VCaP (cell line): ENCODE results near the gene ZMYM5.

Experiments used
- H3K27ac ChIP-seq: fragments of 450-650 bp; 2 replicates; pipeline ENCODE4 v1.5.1; 2017
- CTCF ChIP-seq: fragments of 450-650 bp; conservative IDR thresholded peaks from 2 replicates; pipeline ENCODE4 v1.5.1; 2017; ENCODE audit warnings: mild to moderate bottlenecking, moderate library complexity

ZMYM5 gene

DNA sequence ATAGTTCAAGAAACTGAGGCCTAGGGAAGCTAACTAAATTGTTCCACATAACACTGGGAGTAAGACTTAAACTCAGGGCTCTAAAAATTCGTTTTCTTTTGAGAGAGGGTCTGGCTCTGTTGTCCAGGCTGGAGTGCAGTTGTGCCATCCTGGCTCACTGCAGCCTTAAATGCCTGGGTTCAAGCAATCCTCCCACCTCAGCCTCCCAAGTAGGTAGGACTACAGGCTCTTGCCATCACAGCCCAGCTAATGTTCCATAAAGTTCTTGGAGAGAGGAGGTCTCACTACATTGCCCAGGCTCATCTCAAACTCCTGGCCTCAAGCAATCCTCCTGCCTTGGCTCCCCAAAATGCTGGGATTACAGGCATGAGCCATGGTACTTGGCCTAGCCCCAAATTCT, 10.7 kb downstream of the ZMYM5 start:
- H3K27ac ChIP-seq = no peak overlapping the region
- TF ChIP-seq CTCF = no peak

DNA sequence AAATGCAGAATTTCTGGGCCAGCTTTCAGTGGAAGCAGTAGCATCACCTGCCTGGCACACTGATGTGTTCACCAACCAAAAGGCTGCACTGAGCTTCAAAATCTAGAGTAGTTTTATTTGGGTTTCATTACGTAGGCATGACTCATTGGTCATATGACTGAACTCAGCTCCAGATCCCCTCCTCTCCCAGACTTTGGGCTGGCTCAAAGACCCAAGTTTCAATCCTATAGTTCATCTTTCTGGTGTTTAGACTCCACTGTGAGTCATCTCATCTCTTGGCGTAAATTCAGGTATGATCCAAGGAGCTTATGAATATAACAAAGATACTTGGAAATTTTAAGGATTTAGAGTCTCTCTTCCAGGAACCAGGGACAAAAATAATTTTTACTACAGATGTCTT, 17.7 kb downstream of the ZMYM5 start:
- TF ChIP-seq CTCF = no peak
- H3K27ac ChIP-seq = no peak overlapping the region

- no peak overlapping the region for H3K27ac ChIP-seq
- TF ChIP-seq CTCF = no peak
These were observed 24.6 kb downstream of the ZMYM5 start for GRCh38 chr13:19838865-19839275.

DNA sequence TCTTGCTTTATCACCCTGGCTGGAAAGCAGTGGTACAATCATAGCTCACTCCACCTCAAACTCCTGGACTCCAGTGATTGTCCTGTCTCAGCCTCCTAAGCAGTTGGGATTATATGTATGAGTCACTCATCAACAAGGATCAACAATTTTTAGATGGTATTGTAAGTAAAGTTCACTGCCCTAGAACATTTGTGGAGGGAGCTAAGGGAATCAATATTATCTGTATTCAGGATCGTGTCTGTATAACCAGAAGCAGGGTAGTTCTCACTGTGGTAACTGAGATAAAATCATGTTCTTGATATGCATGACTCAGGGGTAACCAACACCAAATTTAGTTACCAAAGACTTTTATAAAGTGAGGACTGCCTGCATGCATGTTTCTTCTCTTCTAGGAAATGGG, 27.0 kb downstream of the ZMYM5 start:
- TF ChIP-seq CTCF = no peak
- H3K27ac ChIP-seq = no peak overlapping the region

- TF ChIP-seq CTCF = no peak
- no peak overlapping the region for H3K27ac ChIP-seq
These were observed 28.7 kb downstream of the ZMYM5 start for GRCh38 chr13:19834704-19835103.

GRCh38 chr13:19822673-19823072, 40.8 kb downstream of the ZMYM5 start:
- no peak overlapping the region for H3K27ac ChIP-seq

GRCh38 chr13:19818223-19818842, 45.1 kb downstream of the ZMYM5 start:
- no peak overlapping the region for H3K27ac ChIP-seq
- peak; percentile 51; the same call in 1 of the 2 replicates for TF ChIP-seq CTCF

More at GRCh38 chr13:19822673-19823072, 40.8 kb downstream of the ZMYM5 start:
- TF ChIP-seq CTCF = no peak
